ENCODE measurements around the gene TMEM120A.

- no peak for TF ChIP-seq ZNF274 (IDR thresholded peaks at IDR 0.05; ENCODE audit: low read depth, low read length)
- no peak for TF ChIP-seq YY1 (IDR thresholded peaks at IDR 0.05; ENCODE audit: insufficient read depth, insufficient read length)
- TF ChIP-seq SUZ12 (IDR thresholded peaks at IDR 0.05; ENCODE audit: extremely low read depth, insufficient read depth, insufficient read length) = no peak
Observed at GRCh38 chr7:75958802-75959543, 35.4 kb downstream of the TMEM120A start.
